ENCODE results near the gene ZNF280D.

ZNF280D gene

DNA sequence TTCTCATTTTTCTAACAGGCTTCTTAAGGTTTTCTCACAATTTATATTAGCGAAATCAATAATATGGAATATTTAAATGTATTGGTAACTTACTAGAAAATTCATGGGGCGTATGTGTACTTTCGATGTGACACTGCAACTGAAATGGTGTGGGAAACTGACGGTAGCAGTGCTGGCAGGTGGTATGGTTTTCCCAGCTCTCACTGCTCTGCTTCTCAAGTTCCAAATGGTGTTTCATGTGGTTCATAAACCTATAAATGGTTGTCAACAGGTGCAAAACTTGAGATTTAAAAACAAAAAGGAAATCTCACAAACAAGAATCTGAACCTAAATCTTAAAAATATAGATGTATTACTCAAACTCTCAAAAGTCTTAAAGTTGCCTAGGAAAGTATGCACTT is 54.7 kb downstream of the ZNF280D start:
- Histone ChIP-seq H3K9me3 (ENCODE audit: control insufficient read depth in 2 of 2, low read length in 2 of 2) (no peaks in the 10 kb centered on the region), H3K27ac (ENCODE audit: low read length) (no peak overlapping the region), H3K27me3 (ENCODE audit: control insufficient read depth in 1 of 2, insufficient read depth in 2 of 2, low read length in 2 of 2) (no peaks in the 10 kb centered on the region), H3K4me3 (ENCODE audit: low read length in 2 of 2) (no peak overlapping the region), H3K36me3 (ENCODE audit: control insufficient read depth in 2 of 2, insufficient read depth in 2 of 2, low read length in 2 of 2) (peaks cover 0 to 16% of the 10 kb centered on the region in 2 donors), H3K4me1 (ENCODE audit: control insufficient read depth, insufficient read depth, low read length) (peaks cover under 1% of the 10 kb centered on the region), H3K9ac (ENCODE audit: low read length in 2 of 2) (no peak overlapping the region)

GRCh38 chr15:56677271-56677670 is 56.0 kb downstream of the ZNF280D start:
- Histone ChIP-seq H3K36me3 (ENCODE audit: control insufficient read depth in 2 of 2, insufficient read depth in 2 of 2, low read length in 2 of 2) (peaks cover 0 to 16% of the 10 kb centered on the region in 2 donors), H3K4me3 (ENCODE audit: low read length in 2 of 2) (no peak overlapping the region), H3K9ac (ENCODE audit: low read length in 2 of 2) (no peak overlapping the region), H3K27me3 (ENCODE audit: control insufficient read depth in 1 of 2, insufficient read depth in 2 of 2, low read length in 2 of 2) (no peaks in the 10 kb centered on the region), H3K4me1 (ENCODE audit: control insufficient read depth, insufficient read depth, low read length) (no peaks in the 10 kb centered on the region), H3K27ac (ENCODE audit: low read length) (no peak overlapping the region), H3K9me3 (ENCODE audit: control insufficient read depth in 2 of 2, low read length in 2 of 2) (no peaks in the 10 kb centered on the region)

- no peak overlapping the region for H3K4me3 ChIP-seq (ENCODE audit: low read length in 2 of 2)
- H3K27me3 ChIP-seq (ENCODE audit: control insufficient read depth in 1 of 2, insufficient read depth in 2 of 2, low read length in 2 of 2): no peaks in the 10 kb centered on the region
- no peak overlapping the region for H3K27ac ChIP-seq (ENCODE audit: low read length)
- H3K4me1 ChIP-seq (ENCODE audit: control insufficient read depth, insufficient read depth, low read length): no peaks in the 10 kb centered on the region
- H3K9me3 ChIP-seq (ENCODE audit: control insufficient read depth in 2 of 2, low read length in 2 of 2): no peaks in the 10 kb centered on the region
- H3K9ac ChIP-seq (ENCODE audit: low read length in 2 of 2): no peak overlapping the region
- H3K36me3 ChIP-seq (ENCODE audit: control insufficient read depth in 2 of 2, insufficient read depth in 2 of 2, low read length in 2 of 2): peaks cover 0 to 12% of the 10 kb centered on the region in 2 donors
Observed at GRCh38 chr15:56675930-56676329, 57.4 kb downstream of the ZNF280D start.

DNA sequence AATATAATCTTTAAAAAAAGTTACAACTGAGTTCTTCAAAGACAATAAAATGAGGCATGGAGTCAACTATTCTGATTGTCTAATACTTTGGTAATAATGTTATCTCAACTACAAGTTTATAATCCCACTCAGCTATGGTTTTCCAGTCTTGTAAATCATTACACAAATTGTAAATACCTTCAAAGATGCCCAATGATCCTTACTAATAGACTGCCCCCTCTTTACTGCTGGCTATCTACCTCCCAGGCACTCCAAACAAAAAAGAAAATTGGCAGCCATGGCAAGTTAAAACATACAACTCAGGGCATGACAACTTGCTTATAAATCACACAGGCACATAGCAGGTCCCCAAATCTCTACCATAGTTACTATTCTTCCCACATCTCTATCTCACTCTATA is 58.5 kb downstream of the ZNF280D start:
- Histone ChIP-seq H3K9me3 (ENCODE audit: control insufficient read depth in 2 of 2, low read length in 2 of 2) (no peaks in the 10 kb centered on the region), H3K9ac (ENCODE audit: low read length in 2 of 2) (no peak overlapping the region), H3K4me3 (ENCODE audit: low read length in 2 of 2) (no peak overlapping the region), H3K36me3 (ENCODE audit: control insufficient read depth in 2 of 2, insufficient read depth in 2 of 2, low read length in 2 of 2) (peaks cover 0 to 12% of the 10 kb centered on the region in 2 donors), H3K27me3 (ENCODE audit: control insufficient read depth in 1 of 2, insufficient read depth in 2 of 2, low read length in 2 of 2) (no peaks in the 10 kb centered on the region), H3K4me1 (ENCODE audit: control insufficient read depth, insufficient read depth, low read length) (no peaks in the 10 kb centered on the region), H3K27ac (ENCODE audit: low read length) (no peak overlapping the region)

DNA sequence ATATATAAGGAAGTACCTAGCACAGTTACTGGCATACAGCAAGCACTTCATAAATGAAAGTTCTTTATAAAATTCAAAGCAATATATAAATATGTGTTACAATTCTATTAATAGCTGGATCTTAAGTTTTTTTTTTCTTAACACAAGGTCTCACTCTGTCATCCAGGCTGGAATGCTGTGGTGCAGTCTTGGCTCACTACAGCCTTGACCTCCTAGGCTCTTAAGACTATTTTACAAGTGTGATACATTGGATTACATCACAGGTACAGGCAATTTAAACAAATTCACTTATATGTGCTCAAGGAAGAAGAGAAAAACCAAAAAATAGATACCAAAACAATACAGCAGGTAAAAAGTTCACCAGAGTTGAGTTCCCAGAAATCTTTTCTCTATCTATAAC is 60.6 kb downstream of the ZNF280D start:
- H3K9ac ChIP-seq (ENCODE audit: low read length in 2 of 2): no peak overlapping the region
- H3K27me3 ChIP-seq (ENCODE audit: control insufficient read depth in 1 of 2, insufficient read depth in 2 of 2, low read length in 2 of 2): no peaks in the 10 kb centered on the region
- H3K4me3 ChIP-seq (ENCODE audit: low read length in 2 of 2): no peak overlapping the region
- H3K9me3 ChIP-seq (ENCODE audit: control insufficient read depth in 2 of 2, low read length in 2 of 2): no peaks in the 10 kb centered on the region
- H3K4me1 ChIP-seq (ENCODE audit: control insufficient read depth, insufficient read depth, low read length): no peaks in the 10 kb centered on the region
- H3K36me3 ChIP-seq (ENCODE audit: control insufficient read depth in 2 of 2, insufficient read depth in 2 of 2, low read length in 2 of 2): peaks cover 0 to 17% of the 10 kb centered on the region in 2 donors
- no peak overlapping the region for H3K27ac ChIP-seq (ENCODE audit: low read length)

GRCh38 chr15:56667517-56667916 is 65.8 kb downstream of the ZNF280D start:
- Histone ChIP-seq H3K4me3 (ENCODE audit: low read length in 2 of 2) (no peak overlapping the region), H3K9ac (ENCODE audit: low read length in 2 of 2) (no peak overlapping the region), H3K27me3 (ENCODE audit: control insufficient read depth in 1 of 2, insufficient read depth in 2 of 2, low read length in 2 of 2) (no peaks in the 10 kb centered on the region), H3K27ac (ENCODE audit: low read length) (no peak overlapping the region), H3K4me1 (ENCODE audit: control insufficient read depth, insufficient read depth, low read length) (no peaks in the 10 kb centered on the region), H3K36me3 (ENCODE audit: control insufficient read depth in 2 of 2, insufficient read depth in 2 of 2, low read length in 2 of 2) (peaks cover 11 to 19% of the 10 kb centered on the region in 2 donors), H3K9me3 (ENCODE audit: control insufficient read depth in 2 of 2, low read length in 2 of 2) (no peaks in the 10 kb centered on the region)

- Histone ChIP-seq H3K36me3 (ENCODE audit: control insufficient read depth in 2 of 2, insufficient read depth in 2 of 2, low read length in 2 of 2) (peaks cover 8 to 18% of the 10 kb centered on the region in 2 donors), H3K4me1 (ENCODE audit: control insufficient read depth, insufficient read depth, low read length) (no peaks in the 10 kb centered on the region), H3K9ac (ENCODE audit: low read length in 2 of 2) (no peak overlapping the region), H3K27ac (ENCODE audit: low read length) (no peak overlapping the region), H3K27me3 (ENCODE audit: control insufficient read depth in 1 of 2, insufficient read depth in 2 of 2, low read length in 2 of 2) (no peaks in the 10 kb centered on the region), H3K9me3 (ENCODE audit: control insufficient read depth in 2 of 2, low read length in 2 of 2) (no peaks in the 10 kb centered on the region), H3K4me3 (ENCODE audit: low read length in 2 of 2) (no peak overlapping the region)
Observed at GRCh38 chr15:56660943-56661342, 72.4 kb downstream of the ZNF280D start.

DNA sequence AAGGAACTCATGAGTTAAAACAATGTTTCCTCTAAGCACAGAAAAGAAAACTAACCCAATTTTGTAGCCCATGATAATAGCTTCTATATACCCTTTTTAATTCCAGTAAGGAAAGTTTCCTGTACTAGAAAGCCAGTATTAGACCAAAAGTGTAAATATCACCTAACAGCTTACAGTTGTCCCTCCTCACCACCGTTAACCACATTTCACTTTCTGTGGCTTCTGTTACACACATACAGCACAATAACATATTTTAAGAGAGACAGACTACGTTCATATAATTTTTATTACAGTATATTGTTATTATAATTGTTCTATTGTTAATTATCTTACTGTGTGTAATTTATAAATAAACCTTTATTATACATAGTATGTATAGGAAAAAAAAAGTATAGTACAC is 74.1 kb downstream of the ZNF280D start:
- Histone ChIP-seq H3K9me3 (ENCODE audit: control insufficient read depth in 2 of 2, low read length in 2 of 2) (no peaks in the 10 kb centered on the region), H3K27ac (ENCODE audit: low read length) (no peak overlapping the region), H3K9ac (ENCODE audit: low read length in 2 of 2) (no peak overlapping the region), H3K27me3 (ENCODE audit: control insufficient read depth in 1 of 2, insufficient read depth in 2 of 2, low read length in 2 of 2) (no peaks in the 10 kb centered on the region), H3K36me3 (ENCODE audit: control insufficient read depth in 2 of 2, insufficient read depth in 2 of 2, low read length in 2 of 2) (peaks cover 8 to 9% of the 10 kb centered on the region in 2 donors), H3K4me1 (ENCODE audit: control insufficient read depth, insufficient read depth, low read length) (no peaks in the 10 kb centered on the region), H3K4me3 (ENCODE audit: low read length in 2 of 2) (no peak overlapping the region)

GRCh38 chr15:56654624-56655023 is 78.7 kb downstream of the ZNF280D start:
- Histone ChIP-seq H3K27me3 (ENCODE audit: control insufficient read depth in 1 of 2, insufficient read depth in 2 of 2, low read length in 2 of 2) (no peaks in the 10 kb centered on the region), H3K4me1 (ENCODE audit: control insufficient read depth, insufficient read depth, low read length) (no peaks in the 10 kb centered on the region), H3K9ac (ENCODE audit: low read length in 2 of 2) (no peak overlapping the region), H3K4me3 (ENCODE audit: low read length in 2 of 2) (no peak overlapping the region), H3K36me3 (ENCODE audit: control insufficient read depth in 2 of 2, insufficient read depth in 2 of 2, low read length in 2 of 2) (peaks cover 0 to 9% of the 10 kb centered on the region in 2 donors), H3K9me3 (ENCODE audit: control insufficient read depth in 2 of 2, low read length in 2 of 2) (no peaks in the 10 kb centered on the region), H3K27ac (ENCODE audit: low read length) (no peak overlapping the region)

- Histone ChIP-seq H3K27me3 (ENCODE audit: control insufficient read depth in 1 of 2, insufficient read depth in 2 of 2, low read length in 2 of 2) (no peaks in the 10 kb centered on the region), H3K36me3 (ENCODE audit: control insufficient read depth in 2 of 2, insufficient read depth in 2 of 2, low read length in 2 of 2) (peaks cover 0 to 9% of the 10 kb centered on the region in 2 donors), H3K4me1 (ENCODE audit: control insufficient read depth, insufficient read depth, low read length) (no peaks in the 10 kb centered on the region), H3K27ac (ENCODE audit: low read length) (no peak overlapping the region), H3K4me3 (ENCODE audit: low read length in 2 of 2) (no peak overlapping the region), H3K9ac (ENCODE audit: low read length in 2 of 2) (no peak overlapping the region), H3K9me3 (ENCODE audit: control insufficient read depth in 2 of 2, low read length in 2 of 2) (no peaks in the 10 kb centered on the region)
Observed at GRCh38 chr15:56654216-56654615, 79.1 kb downstream of the ZNF280D start.

DNA sequence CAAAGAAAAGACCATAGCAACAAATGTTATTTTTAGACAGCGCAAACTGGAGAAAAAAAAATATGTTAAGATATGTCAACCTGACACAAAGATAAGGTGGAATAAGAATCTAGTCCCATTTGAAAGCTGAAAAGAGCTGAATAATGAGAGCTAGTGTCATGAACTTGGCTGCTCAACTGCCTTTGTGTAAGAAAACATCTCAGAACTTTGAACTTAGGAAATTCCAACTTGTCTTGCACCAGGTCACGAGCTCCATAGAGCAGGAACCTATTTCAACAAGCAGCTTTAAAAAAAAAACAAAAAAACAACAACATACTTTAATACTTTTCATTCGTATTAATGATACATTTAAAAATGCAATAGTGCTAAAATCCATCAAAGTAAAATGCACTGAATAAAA is 79.5 kb downstream of the ZNF280D start:
- Histone ChIP-seq H3K9ac (ENCODE audit: low read length in 2 of 2) (no peak overlapping the region), H3K36me3 (ENCODE audit: control insufficient read depth in 2 of 2, insufficient read depth in 2 of 2, low read length in 2 of 2) (peaks cover 0 to 9% of the 10 kb centered on the region in 2 donors), H3K27ac (ENCODE audit: low read length) (no peak overlapping the region)

More for the DNA sequence above, 79.5 kb downstream of the ZNF280D start:
- no peaks in the 10 kb centered on the region for H3K9me3 ChIP-seq (ENCODE audit: control insufficient read depth in 2 of 2, low read length in 2 of 2)
- H3K4me3 ChIP-seq (ENCODE audit: low read length in 2 of 2): no peak overlapping the region
- no peaks in the 10 kb centered on the region for H3K27me3 ChIP-seq (ENCODE audit: control insufficient read depth in 1 of 2, insufficient read depth in 2 of 2, low read length in 2 of 2)
- no peaks in the 10 kb centered on the region for H3K4me1 ChIP-seq (ENCODE audit: control insufficient read depth, insufficient read depth, low read length)
